HG02610 (cell line): ENCODE results near the gene GAPDHS.
A peak's percentile ranks its signal among the peaks of the same experiment; 100 is the strongest.

Experiments used
- ATAC-seq: cut with Tn5 transposase; IDR thresholded peaks from one replicate; pipeline ENCODE4 v1.9.1; 2021; ENCODE audit warnings: mild to moderate bottlenecking, moderate library complexity; ENCODE audit not compliant: unreplicated experiment

Gene GAPDHS

DNA sequence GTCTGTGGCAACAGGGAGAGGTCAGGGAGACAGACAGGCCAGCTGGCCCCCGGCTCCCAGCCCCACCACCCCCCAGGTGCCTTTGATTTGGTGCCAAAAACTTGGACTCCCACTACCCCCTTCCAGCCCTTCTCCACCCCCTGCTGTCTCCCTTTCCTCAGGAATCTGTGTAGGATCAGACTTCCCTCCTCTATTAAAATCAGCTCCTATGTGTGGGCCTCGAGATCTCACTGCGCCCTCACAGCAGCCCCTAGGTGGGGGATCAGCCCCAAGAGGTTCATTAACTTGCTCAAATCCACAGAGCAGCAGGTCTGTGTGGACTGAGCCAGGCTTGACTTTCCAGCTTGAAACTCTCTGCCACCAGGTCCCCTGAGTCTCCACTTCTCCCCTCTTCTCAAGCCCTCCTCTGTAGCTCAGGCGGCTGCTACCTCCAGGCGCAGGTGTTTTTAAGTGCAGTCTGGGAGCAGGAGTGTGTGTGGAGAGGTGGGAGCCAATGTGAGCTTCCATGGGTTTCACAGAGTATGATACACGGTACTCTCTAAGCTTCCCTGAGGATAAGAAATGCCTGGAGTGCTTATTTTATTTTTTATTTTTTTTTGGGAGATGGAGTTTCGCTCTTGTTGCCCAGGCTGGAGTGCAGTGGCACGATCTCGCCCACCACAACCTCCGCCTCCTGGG, 1.7 kb downstream of the GAPDHS start:
- ATAC-seq = no peak

- no peak for ATAC-seq
Measured at GRCh38 chr19:35539314-35539713, 6.1 kb downstream of the GAPDHS start.

- ATAC-seq = no peak
Measured at GRCh38 chr19:35539850-35540249, 6.6 kb downstream of the GAPDHS start.

DNA sequence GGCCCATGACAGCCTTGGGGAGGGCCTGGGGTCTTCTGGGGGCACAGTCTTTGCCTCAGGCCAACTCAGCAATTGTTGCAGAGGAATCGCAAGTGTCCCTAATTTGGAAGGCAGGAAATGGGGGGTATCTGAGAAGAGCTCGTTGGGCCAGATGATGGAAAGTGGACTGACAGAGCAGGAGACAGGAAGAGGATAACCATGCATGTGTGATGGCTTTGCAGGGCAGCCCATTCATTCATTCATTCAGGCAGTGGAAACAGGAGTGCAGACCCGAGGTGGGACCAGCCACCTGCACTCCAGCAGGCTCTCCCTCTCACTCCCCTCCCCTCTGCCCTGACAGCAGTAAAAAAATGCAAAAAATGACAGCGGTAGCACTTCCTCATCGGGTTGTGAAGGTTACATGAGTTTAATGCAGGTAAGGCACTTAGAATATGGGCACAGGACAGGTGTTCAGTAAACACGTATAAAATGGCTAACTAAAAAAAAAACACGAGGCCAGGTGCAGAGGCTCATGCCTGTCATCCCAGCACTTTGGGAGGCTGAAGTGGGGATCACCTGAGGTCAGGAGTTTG, 7.2 kb downstream of the GAPDHS start:
- ATAC-seq = no peak

GRCh38 chr19:35542209-35542608, 9.0 kb downstream of the GAPDHS start:
- ATAC-seq = no peak

DNA sequence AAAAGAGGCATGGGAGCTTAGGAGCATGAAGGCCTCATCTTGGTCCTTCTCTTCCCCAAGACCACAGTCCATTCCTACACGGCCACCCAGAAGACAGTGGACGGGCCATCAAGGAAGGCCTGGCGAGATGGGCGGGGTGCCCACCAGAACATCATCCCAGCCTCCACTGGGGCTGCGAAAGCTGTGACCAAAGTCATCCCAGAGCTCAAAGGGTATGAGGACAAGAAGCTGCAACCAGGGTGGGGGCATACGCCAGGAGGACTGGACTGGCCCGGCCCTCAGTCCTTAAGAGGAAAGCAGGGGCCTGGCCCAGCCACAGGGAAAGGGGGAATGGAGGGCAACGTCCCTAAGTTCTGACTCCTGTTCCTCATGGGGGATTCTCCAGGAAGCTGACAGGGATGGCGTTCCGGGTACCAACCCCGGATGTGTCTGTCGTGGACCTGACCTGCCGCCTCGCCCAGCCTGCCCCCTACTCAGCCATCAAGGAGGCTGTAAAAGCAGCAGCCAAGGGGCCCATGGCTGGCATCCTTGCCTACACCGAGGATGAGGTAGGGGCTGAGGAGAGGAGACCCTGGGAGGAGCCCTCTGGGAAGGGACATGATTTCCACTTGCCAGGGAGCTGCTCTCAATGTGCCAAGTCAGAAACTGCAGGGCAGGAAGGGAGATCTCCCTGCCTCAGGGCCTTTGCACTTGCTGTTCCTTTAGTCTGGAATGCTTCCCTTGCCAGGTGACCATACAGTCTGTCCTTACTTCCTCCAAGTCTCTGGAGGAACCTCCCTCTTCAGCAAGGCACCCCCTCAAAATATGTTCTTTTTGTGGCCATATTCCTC, 10.2 kb downstream of the GAPDHS start:
- ATAC-seq = no peak

- no peak for ATAC-seq
Measured at GRCh38 chr19:35544110-35544802, 11.0 kb downstream of the GAPDHS start.

GRCh38 chr19:35545001-35545854, 12.0 kb downstream of the GAPDHS start, which contains the start of gene TMEM147:
Gene TMEM147 (plus strand): TSS chr19:35545626. CDS start chr19:35545740, 114 bp downstream.
- peak; percentile 69 for ATAC-seq

DNA sequence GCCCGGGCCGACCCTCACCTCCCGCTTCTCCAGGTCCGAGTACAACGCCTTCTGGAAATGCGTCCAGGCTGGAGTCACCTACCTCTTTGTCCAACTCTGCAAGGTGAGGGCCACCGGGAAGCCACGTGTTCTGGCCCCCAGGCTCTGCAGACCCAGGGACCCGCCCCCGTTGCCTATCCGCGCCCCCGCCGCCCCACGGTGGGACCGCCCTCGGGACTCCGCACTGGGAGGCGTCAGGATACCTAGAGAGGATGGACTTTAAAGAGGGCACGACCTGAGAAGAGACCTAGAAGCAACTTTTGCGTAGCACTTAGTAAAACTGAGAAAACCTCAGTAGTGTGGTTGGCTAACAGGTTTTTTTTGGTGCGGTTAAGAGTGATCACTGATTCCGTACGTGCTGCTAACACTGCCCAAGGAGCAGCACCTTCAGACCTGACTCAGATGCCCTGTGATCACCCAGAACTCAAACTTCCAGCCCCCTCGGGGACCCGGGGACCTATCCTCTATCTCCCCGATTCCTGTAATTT, 12.7 kb downstream of the GAPDHS start:
- peak; percentile 51 for ATAC-seq

DNA sequence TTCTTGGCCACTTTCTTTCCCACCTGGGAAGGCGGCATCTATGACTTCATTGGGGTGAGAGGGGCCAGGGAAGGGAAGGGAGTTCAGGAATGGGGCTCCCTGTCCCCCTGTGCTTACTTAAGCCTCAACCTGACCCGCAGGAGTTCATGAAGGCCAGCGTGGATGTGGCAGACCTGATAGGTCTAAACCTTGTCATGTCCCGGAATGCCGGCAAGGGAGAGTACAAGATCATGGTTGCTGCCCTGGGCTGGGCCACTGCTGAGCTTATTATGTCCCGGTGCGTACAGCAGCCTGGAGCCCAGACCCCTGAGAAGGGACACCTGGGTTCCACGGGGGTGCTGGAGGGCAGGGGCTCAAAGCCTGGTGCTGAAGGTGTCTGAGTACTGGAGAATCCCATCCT, 13.3 kb downstream of the GAPDHS start:
- ATAC-seq = no peak

- no peak for ATAC-seq
Measured at GRCh38 chr19:35549174-35549788, 16.0 kb downstream of the GAPDHS start.

GRCh38 chr19:35549879-35550523, 16.7 kb downstream of the GAPDHS start:
- no peak for ATAC-seq

GRCh38 chr19:35551091-35551810, 18.0 kb downstream of the GAPDHS start:
- ATAC-seq = no peak

DNA sequence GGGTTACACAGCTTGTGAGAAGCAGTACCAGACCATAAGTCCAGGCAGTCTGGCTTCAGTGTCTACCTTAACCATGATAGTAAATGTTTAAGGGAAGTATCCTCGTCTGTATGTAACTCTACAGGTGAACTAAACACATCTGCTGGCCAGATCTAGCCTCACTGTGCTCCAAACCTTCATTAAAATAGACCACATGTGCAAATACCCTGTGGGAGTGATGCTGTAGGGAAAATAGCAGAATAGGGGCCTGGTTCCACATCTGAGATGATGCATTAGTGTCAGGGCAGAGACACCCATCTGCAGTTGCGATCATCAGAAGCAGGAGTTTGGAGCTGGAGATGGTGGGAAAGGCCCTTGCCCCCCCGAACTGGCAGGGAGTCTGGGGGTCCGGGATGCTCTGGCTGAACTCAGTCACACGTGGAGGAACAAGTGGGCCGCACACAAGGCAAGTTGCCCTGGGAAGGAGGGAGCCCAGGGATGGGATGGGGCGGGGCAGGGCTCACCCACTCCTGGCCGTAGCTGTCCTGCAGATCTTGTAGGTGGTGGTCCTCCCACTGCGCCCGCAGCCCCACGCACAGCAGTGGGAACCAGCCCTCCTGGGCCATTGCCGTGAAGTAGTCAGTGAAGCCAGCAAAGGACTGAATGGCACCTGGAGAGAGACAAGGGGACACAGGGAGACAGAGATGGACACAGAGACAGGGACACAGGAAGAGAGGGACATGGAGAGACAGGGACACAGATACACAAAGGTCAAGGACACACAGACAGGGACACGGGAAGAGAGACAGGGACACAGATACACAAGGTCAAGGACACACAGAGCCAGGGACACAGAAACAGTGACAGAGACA, 19.5 kb downstream of the GAPDHS start:
- ATAC-seq = no peak

DNA sequence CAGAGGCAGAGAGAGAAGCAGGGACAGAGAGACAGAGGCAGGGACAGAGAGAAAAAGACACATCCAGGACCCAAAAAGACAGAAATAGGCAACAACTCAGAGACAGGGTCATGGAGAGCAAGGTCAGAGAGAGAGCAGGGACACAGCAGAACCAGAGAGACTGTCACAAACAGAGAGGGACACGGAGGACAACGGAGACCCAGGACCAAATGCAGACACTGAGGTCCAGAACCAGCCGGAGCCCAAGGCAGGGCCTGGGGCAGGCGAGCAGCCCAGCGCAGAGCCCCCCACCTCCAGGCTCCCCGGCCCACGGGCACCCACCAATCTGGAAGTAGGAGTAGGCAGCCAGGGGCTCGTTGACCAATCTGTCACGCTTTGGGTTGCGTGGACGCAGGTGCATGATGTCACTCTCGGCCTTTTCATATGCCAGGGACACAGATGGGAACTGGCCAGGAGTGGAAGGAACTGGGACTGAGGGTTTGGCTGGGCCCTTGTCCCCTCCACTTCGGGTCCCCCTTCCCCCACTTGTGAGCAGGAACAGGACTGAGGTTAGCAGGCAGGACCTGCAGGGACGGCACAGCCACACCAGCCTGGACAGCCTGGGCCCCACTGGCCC, 20.2 kb downstream of the GAPDHS start:
- no peak for ATAC-seq

DNA sequence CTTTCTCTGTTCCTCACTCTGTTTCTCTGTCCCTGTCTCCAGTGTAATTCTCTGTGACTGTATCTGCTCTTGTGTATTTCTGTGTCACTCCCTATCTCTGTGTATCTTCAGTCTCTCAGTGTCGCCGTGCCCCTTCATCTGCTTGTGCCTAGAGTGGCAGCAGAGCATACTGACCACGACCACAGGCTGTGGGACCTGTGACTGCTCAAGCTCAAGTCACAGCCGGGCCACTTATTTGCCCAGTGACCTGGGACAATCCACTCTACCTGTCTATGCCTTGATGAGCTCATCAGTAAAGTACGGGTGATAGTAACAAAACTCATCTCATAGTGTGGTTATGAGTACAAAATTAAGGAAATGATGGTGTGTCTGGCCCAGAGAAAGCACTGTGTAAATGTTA, 20.8 kb downstream of the GAPDHS start:
- no peak for ATAC-seq

DNA sequence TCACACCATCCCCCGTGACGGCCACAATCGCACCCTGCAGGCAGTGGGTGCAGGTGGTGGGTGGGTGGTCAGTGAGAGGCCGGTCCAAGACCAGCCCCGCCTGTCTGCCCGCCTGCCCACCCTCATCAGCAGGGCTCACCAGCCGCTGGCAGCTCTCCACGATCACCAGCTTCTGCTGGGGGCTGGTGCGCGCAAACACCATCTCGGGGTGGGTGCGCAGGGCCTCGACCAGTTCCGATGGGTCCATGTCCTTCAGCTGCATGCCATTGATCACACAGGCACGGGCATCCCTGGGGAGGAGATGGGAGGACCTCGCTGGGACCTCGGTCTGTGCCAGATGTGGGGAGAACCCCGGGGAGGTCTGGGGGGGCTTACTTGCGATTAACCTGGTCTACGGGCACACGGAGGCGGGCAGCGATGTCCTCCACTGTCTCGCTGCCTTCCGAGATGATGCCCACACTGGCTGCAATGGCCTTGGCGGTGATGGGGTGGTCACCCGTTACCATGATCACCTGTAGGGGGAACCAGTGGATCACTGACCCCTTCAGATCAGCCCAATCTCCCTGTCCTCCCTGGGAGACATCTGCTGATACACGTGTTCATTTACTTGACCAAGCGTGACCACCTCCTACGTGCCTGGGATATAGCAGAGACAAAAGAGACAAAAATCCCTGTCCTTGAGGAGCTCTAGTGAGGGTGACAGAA, 22.2 kb downstream of the GAPDHS start:
- ATAC-seq = no peak
